ENCODE results near the gene RCL1.

DNA sequence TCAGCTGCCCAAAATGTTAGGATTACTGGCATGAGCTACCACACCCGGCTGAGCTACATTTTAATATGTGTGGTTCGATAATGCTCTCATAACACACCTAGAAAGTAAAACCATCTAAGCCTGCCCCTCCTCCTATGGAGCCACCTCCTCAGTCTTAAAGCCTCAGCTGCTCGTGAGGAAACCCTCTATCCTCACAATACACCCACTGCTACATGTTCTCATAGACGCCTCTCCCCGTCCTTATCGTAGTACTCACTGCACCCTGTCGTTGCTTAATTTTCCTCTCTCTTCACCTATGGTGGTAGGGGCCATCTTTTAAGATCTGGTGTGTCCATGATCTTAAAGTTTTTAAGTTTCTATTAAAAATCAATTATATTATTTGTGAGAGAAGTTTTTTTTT lies 72.9 kb downstream of the RCL1 start:
- TF ChIP-seq, protein P1, sequence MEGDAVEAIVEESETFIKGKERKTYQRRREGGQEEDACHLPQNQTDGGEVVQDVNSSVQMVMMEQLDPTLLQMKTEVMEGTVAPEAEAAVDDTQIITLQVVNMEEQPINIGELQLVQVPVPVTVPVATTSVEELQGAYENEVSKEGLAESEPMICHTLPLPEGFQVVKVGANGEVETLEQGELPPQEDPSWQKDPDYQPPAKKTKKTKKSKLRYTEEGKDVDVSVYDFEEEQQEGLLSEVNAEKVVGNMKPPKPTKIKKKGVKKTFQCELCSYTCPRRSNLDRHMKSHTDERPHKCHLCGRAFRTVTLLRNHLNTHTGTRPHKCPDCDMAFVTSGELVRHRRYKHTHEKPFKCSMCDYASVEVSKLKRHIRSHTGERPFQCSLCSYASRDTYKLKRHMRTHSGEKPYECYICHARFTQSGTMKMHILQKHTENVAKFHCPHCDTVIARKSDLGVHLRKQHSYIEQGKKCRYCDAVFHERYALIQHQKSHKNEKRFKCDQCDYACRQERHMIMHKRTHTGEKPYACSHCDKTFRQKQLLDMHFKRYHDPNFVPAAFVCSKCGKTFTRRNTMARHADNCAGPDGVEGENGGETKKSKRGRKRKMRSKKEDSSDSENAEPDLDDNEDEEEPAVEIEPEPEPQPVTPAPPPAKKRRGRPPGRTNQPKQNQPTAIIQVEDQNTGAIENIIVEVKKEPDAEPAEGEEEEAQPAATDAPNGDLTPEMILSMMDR (IDR thresholded peaks at IDR 0.05; ENCODE audit: extremely low read depth in 1 of 2, insufficient read depth in 1 of 2, low read depth in 1 of 2, low read length in 2 of 2), result no peak
- TF ChIP-seq FOS (IDR thresholded peaks at IDR 0.05; ENCODE audit: borderline replicate concordance, insufficient read depth, low read length) (no peak), JUN (IDR thresholded peaks at IDR 0.05; ENCODE audit: borderline replicate concordance, insufficient read depth, insufficient read length, low read depth) (no peak), POLR2AphosphoS5 (IDR thresholded peaks at IDR 0.05; ENCODE audit: insufficient read depth, low read depth, low read length) (no peak), MYC (IDR thresholded peaks at IDR 0.05; ENCODE audit: low read depth, low read length) (no peak)

Data from endothelial cell of umbilical vein (primary cell).